ENCODE data around the gene CDK10.
"Not testable (repeated sequence)": the region's sequence is repeated elsewhere in the genome, so short reads cannot be mapped to it uniquely, and the experiment has no call there.

The CDK10 gene

DNA sequence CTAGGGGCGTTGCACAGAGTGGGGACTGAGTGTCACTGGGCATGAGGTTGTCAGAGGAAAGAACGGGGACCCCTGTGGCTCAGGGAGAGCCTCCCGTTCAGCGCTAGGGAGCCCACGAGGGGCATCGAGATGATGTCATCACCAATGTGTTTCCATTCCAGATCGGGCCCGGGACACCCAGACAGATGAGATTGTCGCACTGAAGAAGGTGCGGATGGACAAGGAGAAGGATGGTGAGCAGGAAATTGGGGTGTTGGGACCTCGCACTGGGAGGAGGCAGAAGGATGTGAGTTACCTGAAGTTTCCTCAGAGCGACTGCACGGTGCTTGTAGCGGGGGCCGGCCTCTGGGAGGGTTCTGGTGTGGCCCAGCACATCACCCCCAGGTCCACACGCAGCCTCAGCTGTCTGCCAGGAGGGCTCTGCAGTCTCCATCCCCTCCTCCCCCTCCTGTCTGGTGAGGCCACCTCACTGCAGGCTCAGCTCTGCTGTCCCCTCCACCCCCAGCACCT, 4.0 kb downstream of the CDK10 start:
- CTCF ChIA-PET: no interaction called here
- POLR2A ChIA-PET: no interaction called here
- DNase-seq (ENCODE audit: extremely low spot score): no peak
- TF ChIP-seq, protein P1, sequence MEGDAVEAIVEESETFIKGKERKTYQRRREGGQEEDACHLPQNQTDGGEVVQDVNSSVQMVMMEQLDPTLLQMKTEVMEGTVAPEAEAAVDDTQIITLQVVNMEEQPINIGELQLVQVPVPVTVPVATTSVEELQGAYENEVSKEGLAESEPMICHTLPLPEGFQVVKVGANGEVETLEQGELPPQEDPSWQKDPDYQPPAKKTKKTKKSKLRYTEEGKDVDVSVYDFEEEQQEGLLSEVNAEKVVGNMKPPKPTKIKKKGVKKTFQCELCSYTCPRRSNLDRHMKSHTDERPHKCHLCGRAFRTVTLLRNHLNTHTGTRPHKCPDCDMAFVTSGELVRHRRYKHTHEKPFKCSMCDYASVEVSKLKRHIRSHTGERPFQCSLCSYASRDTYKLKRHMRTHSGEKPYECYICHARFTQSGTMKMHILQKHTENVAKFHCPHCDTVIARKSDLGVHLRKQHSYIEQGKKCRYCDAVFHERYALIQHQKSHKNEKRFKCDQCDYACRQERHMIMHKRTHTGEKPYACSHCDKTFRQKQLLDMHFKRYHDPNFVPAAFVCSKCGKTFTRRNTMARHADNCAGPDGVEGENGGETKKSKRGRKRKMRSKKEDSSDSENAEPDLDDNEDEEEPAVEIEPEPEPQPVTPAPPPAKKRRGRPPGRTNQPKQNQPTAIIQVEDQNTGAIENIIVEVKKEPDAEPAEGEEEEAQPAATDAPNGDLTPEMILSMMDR (IDR thresholded peaks at IDR 0.05; ENCODE audit: control extremely low read depth, extremely low read depth, low read depth, missing control alignments): no peak

DNA sequence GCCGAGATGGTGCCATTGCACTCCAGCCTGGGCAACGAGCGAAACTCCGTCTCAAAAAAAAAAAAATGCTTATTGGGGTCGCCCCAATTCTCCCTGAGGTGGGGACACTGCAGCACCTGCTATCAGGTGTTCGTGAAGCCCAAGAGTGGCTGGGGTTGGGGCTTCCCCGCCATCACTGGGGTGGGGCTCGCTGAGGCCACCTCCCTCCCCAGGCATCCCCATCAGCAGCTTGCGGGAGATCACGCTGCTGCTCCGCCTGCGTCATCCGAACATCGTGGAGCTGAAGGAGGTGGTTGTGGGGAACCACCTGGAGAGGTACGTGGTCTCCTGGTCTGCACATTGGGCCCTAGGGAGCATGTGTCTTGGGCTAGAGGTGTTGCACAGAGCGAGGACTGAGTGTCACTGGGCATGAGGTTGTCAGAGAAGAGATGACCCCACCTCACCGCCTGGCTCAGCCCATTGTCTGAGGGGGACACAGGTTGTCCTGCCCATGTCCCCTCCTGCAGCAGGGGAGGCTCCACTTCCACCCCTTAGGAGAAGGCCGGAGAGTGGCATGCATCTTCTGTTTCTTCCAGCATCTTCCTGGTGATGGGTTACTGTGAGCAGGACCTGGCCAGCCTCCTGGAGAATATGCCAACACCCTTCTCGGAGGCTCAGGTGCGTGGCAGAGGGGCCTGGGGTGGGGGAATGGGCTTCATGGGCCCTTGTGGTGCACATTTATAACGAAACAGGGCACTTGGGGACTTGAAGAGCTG, 4.9 kb downstream of the CDK10 start:
- TF ChIP-seq, protein P1 (IDR thresholded peaks at IDR 0.05; ENCODE audit: control extremely low read depth, extremely low read depth, low read depth, missing control alignments): no peak
- ChIA-PET POLR2A (no interaction called here), CTCF (interaction anchor here (1.5 kb wide), 1 partner anchor 9 kb away, joined by 3 read pairs; no protein-coding TSS in a partner anchor)
- no peak for DNase-seq (ENCODE audit: extremely low spot score)

DNA sequence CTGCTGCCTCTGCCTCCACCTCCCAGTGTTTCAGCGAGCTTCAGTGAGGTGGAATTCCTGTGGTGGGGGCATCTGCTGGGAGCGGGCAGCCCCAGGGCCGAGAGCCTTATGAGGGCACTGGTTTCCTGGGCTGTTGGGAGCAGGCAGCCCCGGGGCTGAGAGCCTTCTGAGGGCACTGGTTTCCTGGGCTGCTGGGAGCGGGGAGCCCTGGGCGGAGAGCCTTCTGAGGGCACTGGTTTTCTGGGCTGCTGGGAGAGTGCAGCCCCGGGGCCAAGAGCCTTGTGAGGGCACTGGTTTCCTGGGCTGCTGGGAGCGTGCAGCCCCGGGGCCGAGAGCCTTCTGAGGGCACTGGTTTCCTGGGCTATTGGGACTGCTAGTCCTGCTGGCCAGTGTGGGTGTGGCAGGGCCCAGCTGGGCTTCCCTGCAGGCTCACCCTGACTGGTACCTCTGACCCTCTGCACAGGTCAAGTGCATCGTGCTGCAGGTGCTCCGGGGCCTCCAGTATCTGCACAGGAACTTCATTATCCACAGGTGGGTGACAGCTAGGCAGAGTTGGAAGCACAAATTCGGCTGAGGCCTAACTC, 5.6 kb downstream of the CDK10 start:
- DNase-seq (ENCODE audit: extremely low spot score): no peak
- TF ChIP-seq, protein P1 (IDR thresholded peaks at IDR 0.05; ENCODE audit: control extremely low read depth, extremely low read depth, low read depth, missing control alignments): no peak
- CTCF ChIA-PET: interaction anchor here (1.5 kb wide), 1 partner anchor 8 kb away, joined by 3 read pairs; no protein-coding TSS in a partner anchor
- POLR2A ChIA-PET: no interaction called here

DNA sequence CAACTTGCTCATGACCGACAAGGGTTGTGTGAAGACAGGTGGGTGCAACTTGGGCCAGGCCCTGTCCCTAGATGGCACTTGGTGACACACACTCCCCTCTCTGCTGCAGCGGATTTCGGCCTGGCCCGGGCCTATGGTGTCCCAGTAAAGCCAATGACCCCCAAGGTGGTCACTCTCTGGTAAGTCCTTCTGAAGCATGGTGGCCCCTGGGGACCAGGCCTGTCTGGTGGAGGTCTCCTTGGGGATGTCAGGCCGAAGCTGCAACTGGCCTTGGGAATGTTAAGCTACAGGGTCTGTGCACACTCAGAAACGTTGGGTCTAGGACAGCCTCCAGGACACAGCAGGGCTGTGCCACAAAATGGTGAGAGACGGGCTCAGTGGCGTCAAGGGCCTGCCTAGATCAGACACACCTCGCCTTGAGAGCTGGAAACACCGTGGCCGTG, 6.8 kb downstream of the CDK10 start:
- POLR2A ChIA-PET: no interaction called here

DNA sequence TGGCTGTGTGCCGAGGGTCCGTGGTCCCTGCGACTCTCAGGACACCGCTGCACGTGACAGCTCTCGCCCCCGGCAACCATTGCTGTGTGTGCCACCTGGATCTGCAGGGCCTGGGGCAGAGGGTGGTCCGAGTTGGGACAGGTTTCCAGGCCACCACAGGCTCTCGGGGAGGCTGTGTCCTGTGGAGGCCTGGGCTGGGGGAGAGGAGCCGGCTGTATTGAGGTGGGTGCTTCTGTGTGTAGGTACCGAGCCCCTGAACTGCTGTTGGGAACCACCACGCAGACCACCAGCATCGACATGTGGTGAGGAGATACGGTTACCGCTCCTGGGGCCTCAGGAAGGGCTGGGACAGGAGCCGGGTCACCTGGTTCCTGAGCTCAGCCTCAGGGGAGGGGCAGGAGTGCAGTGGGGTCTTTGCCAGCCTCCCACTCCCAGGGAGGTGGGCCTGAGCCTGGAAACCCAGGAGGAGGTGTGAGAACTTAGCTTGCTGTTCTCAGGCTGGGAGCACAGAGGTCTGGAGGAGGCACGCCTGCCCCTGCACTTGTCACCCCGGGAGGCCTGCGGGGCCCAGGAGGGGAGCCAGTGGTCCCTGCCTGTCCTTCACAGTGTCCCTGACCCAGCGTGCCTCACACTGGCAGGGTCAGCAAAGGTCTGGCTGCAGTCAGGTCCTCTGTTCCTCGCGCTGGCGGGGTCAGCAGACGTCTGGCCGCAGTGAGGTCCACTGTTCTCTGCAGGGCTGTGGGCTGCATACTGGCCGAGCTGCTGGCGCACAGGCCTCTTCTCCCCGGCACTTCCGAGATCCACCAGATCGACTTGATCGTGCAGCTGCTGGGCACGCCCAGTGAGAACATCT, 7.7 kb downstream of the CDK10 start:
- POLR2A ChIA-PET: interaction anchor here (0.6 kb wide), 1 partner anchor 123 kb away, joined by 5 read pairs; no protein-coding TSS in a partner anchor
- DNase-seq (ENCODE audit: extremely low spot score): no peak
- TF ChIP-seq, protein P1 (IDR thresholded peaks at IDR 0.05; ENCODE audit: control extremely low read depth, extremely low read depth, low read depth, missing control alignments): no peak
- CTCF ChIA-PET: no interaction called here

More for the DNA sequence above, 6.8 kb downstream of the CDK10 start:
- CTCF ChIA-PET: no interaction called here
- TF ChIP-seq, protein P1 (IDR thresholded peaks at IDR 0.05; ENCODE audit: control extremely low read depth, extremely low read depth, low read depth, missing control alignments): no peak
- DNase-seq (ENCODE audit: extremely low spot score): no peak

DNA sequence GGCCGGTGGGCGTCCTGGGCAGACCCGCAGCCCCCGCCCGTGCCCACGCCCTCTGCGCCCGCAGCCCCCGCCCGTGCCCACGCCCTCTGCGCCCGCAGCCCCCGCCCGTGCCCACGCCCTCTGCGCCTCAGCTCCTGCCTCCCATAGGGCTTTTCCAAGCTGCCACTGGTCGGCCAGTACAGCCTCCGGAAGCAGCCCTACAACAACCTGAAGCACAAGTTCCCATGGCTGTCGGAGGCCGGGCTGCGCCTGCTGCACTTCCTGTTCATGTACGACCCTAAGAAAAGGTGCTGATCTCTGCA, 8.2 kb downstream of the CDK10 start:
- DNase-seq (ENCODE audit: extremely low spot score): not testable (repeated sequence)
- POLR2A ChIA-PET: interaction anchor here (0.6 kb wide), 1 partner anchor 123 kb away, joined by 5 read pairs; no protein-coding TSS in a partner anchor
- CTCF ChIA-PET: interaction anchor here (1.5 kb wide), 1 partner anchor 166 kb away, joined by 3 read pairs; no protein-coding TSS in a partner anchor

Data from GM10248 (cell line).